G401.6 (cell line): ENCODE measurements around the gene TTC33.
"Not testable (repeated sequence)": the region's sequence is repeated elsewhere in the genome, so short reads cannot be mapped to it uniquely, and the experiment has no call there.

Experiments used
- FAIRE-seq: peaks from 2 replicates; lab custom pipeline; 2012; peaks lifted over from hg19 to GRCh38; lab: Jason Lieb, UNC

The TTC33 gene

GRCh38 chr5:40679148-40679912, 76.4 kb downstream of the TTC33 start:
- no peak for FAIRE-seq

GRCh38 chr5:40678460-40679147, 77.2 kb downstream of the TTC33 start:
- no peak for FAIRE-seq

GRCh38 chr5:40678026-40678425, 77.7 kb downstream of the TTC33 start:
- no peak for FAIRE-seq

- FAIRE-seq, result no peak
Measured at GRCh38 chr5:40677456-40677855, 78.3 kb downstream of the TTC33 start.

GRCh38 chr5:40676613-40677343, 79.0 kb downstream of the TTC33 start:
- no peak for FAIRE-seq

GRCh38 chr5:40675396-40676133, 80.2 kb downstream of the TTC33 start:
- FAIRE-seq, result no peak

- no peak for FAIRE-seq
Measured at GRCh38 chr5:40674661-40675235, 81.0 kb downstream of the TTC33 start.

- FAIRE-seq, result no peak
Measured at GRCh38 chr5:40672425-40672824, 83.3 kb downstream of the TTC33 start.

GRCh38 chr5:40669606-40670390, 86.0 kb downstream of the TTC33 start:
- no peak for FAIRE-seq

- FAIRE-seq, result no peak
Measured at GRCh38 chr5:40667161-40667663, 88.5 kb downstream of the TTC33 start.

GRCh38 chr5:40666657-40667056, 89.1 kb downstream of the TTC33 start:
- no peak for FAIRE-seq

GRCh38 chr5:40665635-40666298, 90.0 kb downstream of the TTC33 start:
- FAIRE-seq, result no peak

- no peak for FAIRE-seq
Measured at GRCh38 chr5:40660751-40661150, 95.0 kb downstream of the TTC33 start.

GRCh38 chr5:40656766-40657165, 99.0 kb downstream of the TTC33 start:
- FAIRE-seq, result no peak

GRCh38 chr5:40656091-40656490, 99.7 kb downstream of the TTC33 start:
- not testable (repeated sequence) for FAIRE-seq

GRCh38 chr5:40655138-40655537, 100.6 kb downstream of the TTC33 start:
- FAIRE-seq, result no peak

GRCh38 chr5:40654377-40654991, 101.3 kb downstream of the TTC33 start:
- no peak for FAIRE-seq

- no peak for FAIRE-seq
Measured at GRCh38 chr5:40653221-40654022, 102.3 kb downstream of the TTC33 start.
